Upper lobe of right lung (tissue), 1 donor: ENCODE measurements around the gene HERC4. TPM values are rescaled to one million over a fixed set of nuclear protein-coding genes. Genes with fewer than 3 reads are reported as not detected.
"Not testable (repeated sequence)": the region's sequence is repeated elsewhere in the genome, so short reads cannot be mapped to it uniquely, and the experiment has no call there.

ENCODE experiments used
- ATAC-seq: fragments of 200-7000 bp; cut with Tn5 transposase; one replicate; pipeline ENCODE4 v1.9.1; 2020; ENCODE audit warnings: mild to moderate bottlenecking, moderate library complexity
- DNase-seq: peaks from one replicate; pipeline ENCODE4 v3.0.0-alpha.2; 2020
- H3K27ac ChIP-seq: fragments of 200-600 bp; one replicate; pipeline ENCODE4 v1.8.0; 2022
- H3K27me3 ChIP-seq: fragments of 200-600 bp; one replicate; pipeline ENCODE4 v1.8.0; 2022; ENCODE audit warnings: mild to moderate bottlenecking
- H3K36me3 ChIP-seq: fragments of 200-600 bp; one replicate; pipeline ENCODE4 v1.8.0; 2022
- H3K4me1 ChIP-seq: fragments of 200-600 bp; one replicate; pipeline ENCODE4 v1.8.0; 2022
- H3K4me3 ChIP-seq: fragments of 200-600 bp; one replicate; pipeline ENCODE4 v1.8.0; 2022; ENCODE audit warnings: mild to moderate bottlenecking
- H3K9me3 ChIP-seq: fragments of 200-600 bp; one replicate; pipeline ENCODE4 v1.8.0; 2022
- CTCF ChIP-seq: fragments of 200-600 bp; IDR thresholded peaks from one replicate; pipeline ENCODE4 v1.8.0; 2022; ENCODE audit warnings: antibody characterized with exemption
- intact Hi-C: fragments of 100-400 bp; cut with DNase I; formaldehyde crosslinking; loops from one replicate; pipeline ENCODE4 v1.11.0; 2022
- total RNA-seq: library from RNA; stranded (reverse); fragmentation: NEBNext Ultra II Directional; extraction: Animal tissue kit (Norgen Biotek cat#: 25700); gene quantifications from one replicate; pipeline ENCODE4 v1.2.1, GENCODE V29; 2021
- donor health status: DM: no; HTN: yes; CAD: no; lungs with severe emphysema.

HERC4 gene
- total RNA-seq, 1 donor from 2014 or later, result 55.1 TPM

- no peak for TF ChIP-seq CTCF
- ATAC-seq (no peak), DNase-seq (no peak)
- Histone ChIP-seq H3K27me3 (no peaks in the 10 kb centered on the region), H3K4me3 (no peak overlapping the region), H3K36me3 (peaks cover 32% of the 10 kb centered on the region), H3K9me3 (peaks cover 8% of the 10 kb centered on the region), H3K4me1 (no peaks in the 10 kb centered on the region), H3K27ac (no peak overlapping the region)
- intact Hi-C loops, result no loop called here
Observed at GRCh38 chr10:67969875-67970274, 105.2 kb downstream of the HERC4 start.

GRCh38 chr10:67966035-67966434, 109.0 kb downstream of the HERC4 start:
- H3K27ac ChIP-seq, H3K4me1 ChIP-seq, DNase-seq, intact Hi-C loops, H3K27me3 ChIP-seq, H3K9me3 ChIP-seq, H3K4me3 ChIP-seq: not testable (repeated sequence)
- peaks cover 17% of the 10 kb centered on the region for H3K36me3 ChIP-seq
- ATAC-seq, result peak; percentile 60

GRCh38 chr10:67965456-67965855, 109.6 kb downstream of the HERC4 start:
- Histone ChIP-seq H3K4me1 (no peaks in the 10 kb centered on the region), H3K27me3 (no peaks in the 10 kb centered on the region), H3K27ac (no peak overlapping the region), H3K4me3 (no peak overlapping the region), H3K9me3 (no peaks in the 10 kb centered on the region), H3K36me3 (peaks cover 23% of the 10 kb centered on the region)
- no peak for TF ChIP-seq CTCF
- intact Hi-C loops, result no loop called here
- no peak for ATAC-seq
- DNase-seq, result no peak

GRCh38 chr10:67959839-67960476, 115.1 kb downstream of the HERC4 start:
- H3K4me3 ChIP-seq, result no peak overlapping the region
- ATAC-seq (no peak), DNase-seq (no peak)
- no peak overlapping the region for H3K27ac ChIP-seq
- no peaks in the 10 kb centered on the region for H3K4me1 ChIP-seq
- H3K9me3 ChIP-seq, result no peaks in the 10 kb centered on the region
- H3K36me3 ChIP-seq, result peaks cover 14% of the 10 kb centered on the region
- no peak for TF ChIP-seq CTCF
- intact Hi-C loops, result no loop called here
- H3K27me3 ChIP-seq, result no peaks in the 10 kb centered on the region

- DNase-seq (no peak), ATAC-seq (no peak)
- no peak overlapping the region for H3K4me3 ChIP-seq
- H3K36me3 ChIP-seq, result peaks cover 35% of the 10 kb centered on the region
- no peak overlapping the region for H3K27ac ChIP-seq
- TF ChIP-seq CTCF, result no peak
- H3K27me3 ChIP-seq, result no peaks in the 10 kb centered on the region
- H3K9me3 ChIP-seq, result no peaks in the 10 kb centered on the region
- intact Hi-C loops, result no loop called here
- H3K4me1 ChIP-seq, result no peaks in the 10 kb centered on the region
Observed at GRCh38 chr10:67955614-67956013, 119.5 kb downstream of the HERC4 start.

- TF ChIP-seq CTCF, result no peak
- intact Hi-C loops, result no loop called here
- Histone ChIP-seq H3K9me3 (no peaks in the 10 kb centered on the region), H3K4me1 (no peaks in the 10 kb centered on the region), H3K36me3 (peaks cover 52% of the 10 kb centered on the region), H3K27ac (no peak overlapping the region), H3K27me3 (no peaks in the 10 kb centered on the region), H3K4me3 (no peak overlapping the region)
- DNase-seq (no peak), ATAC-seq (no peak)
Observed at GRCh38 chr10:67943917-67944316, 131.2 kb downstream of the HERC4 start.
